HCT116 (cell line): ENCODE measurements around the gene MANSC4.

Experiments used
- EGR1 ChIP-seq: IDR thresholded peaks from 2 replicates; pipeline ENCODE4 v1.6.1; 2012; ENCODE audit warnings: low read depth
- ELF1 ChIP-seq: IDR thresholded peaks from 2 replicates; pipeline ENCODE4 v1.6.1; 2012; ENCODE audit warnings: low read depth, borderline replicate concordance
- EZH2 ChIP-seq: fragments of 200-600 bp; sonication (generic); IDR thresholded peaks from 2 replicates; pipeline ENCODE4 v1.6.1; 2017; ENCODE audit warnings: antibody characterized with exemption, mixed run types
- POLR2A ChIP-seq: IDR thresholded peaks from 2 replicates; pipeline ENCODE4 v1.7.0; 2011; ENCODE audit warnings: borderline replicate concordance; ENCODE audit not compliant: insufficient read depth, insufficient read length; ENCODE audit errors: extremely low read depth
- POLR2AphosphoS5 ChIP-seq: IDR thresholded peaks from 2 replicates; pipeline ENCODE4 v1.6.1; 2011; ENCODE audit warnings: mild to moderate bottlenecking, low read depth, low read length, moderate library complexity
- SIN3A ChIP-seq: IDR thresholded peaks from 2 replicates; pipeline ENCODE4 v1.6.1; 2012; ENCODE audit warnings: low read depth
- SP1 ChIP-seq: IDR thresholded peaks from 2 replicates; pipeline ENCODE4 v1.6.1; 2012; ENCODE audit warnings: low read depth
- YY1 ChIP-seq: IDR thresholded peaks from 2 replicates; pipeline ENCODE4 v1.6.1; 2011; ENCODE audit warnings: low read length, low read depth, moderate library complexity, mild to moderate bottlenecking; ENCODE audit not compliant: insufficient replicate concordance; ENCODE audit errors: extremely low read depth
- ZNF274 ChIP-seq: fragments of 200-500 bp; sonication (Bioruptor generic); IDR thresholded peaks from 2 replicates; pipeline ENCODE4 v1.6.1; 2014; ENCODE audit warnings: mild to moderate bottlenecking, low read depth, low read length, inconsistent platforms
- TF ChIP-seq, protein P1 (sequence below), 3 experiments: fragments of 200-600 bp in 1 of 3; sonication (generic) in 1 of 3; IDR thresholded peaks in 2 of 3; conservative IDR thresholded peaks in 1 of 3; 2 replicates each; pipeline ENCODE4 v1.5.1; 2012 to 2017; ENCODE audit warnings: low read depth in 2 of 3, low read length in 2 of 3, antibody characterized with exemption in 1 of 3, borderline replicate concordance in 1 of 3, control low read depth in 1 of 3, mild to moderate bottlenecking in 1 of 3, mixed read lengths in 1 of 3, mixed run types in 1 of 3, moderate library complexity in 1 of 3; ENCODE audit not compliant: insufficient read depth in 1 of 3
- TF ChIP-seq, protein P2 (sequence below): IDR thresholded peaks from 2 replicates; pipeline ENCODE4 v1.6.1; 2012
- TF ChIP-seq, protein P3 (sequence below): IDR thresholded peaks from 2 replicates; pipeline ENCODE4 v1.6.1; 2012; ENCODE audit warnings: low read depth
- TF ChIP-seq, protein P4 (sequence below): IDR thresholded peaks from 2 replicates; pipeline ENCODE4 v1.6.1; 2012

DNA sequence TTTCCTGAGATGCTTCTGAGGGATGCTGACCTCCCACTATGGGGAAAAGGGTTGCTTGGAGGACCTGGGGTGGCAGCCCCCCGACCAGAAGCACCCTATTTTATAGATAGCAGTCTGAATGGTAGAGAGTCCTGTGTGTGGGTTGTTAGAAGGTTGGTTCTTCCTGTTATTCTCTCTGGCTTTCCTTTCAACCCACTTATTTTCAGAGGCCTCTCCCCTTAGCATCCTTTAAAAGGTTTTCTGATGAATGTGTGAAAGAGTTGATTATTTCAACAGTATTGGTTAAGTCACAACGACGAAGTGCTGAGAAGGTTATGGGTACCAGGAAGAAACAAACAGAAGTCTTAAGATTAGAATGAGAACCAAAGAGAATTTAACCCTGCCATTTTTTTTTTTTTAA is 20.8 kb upstream of the MANSC4 start:
- TF ChIP-seq, protein P1, sequence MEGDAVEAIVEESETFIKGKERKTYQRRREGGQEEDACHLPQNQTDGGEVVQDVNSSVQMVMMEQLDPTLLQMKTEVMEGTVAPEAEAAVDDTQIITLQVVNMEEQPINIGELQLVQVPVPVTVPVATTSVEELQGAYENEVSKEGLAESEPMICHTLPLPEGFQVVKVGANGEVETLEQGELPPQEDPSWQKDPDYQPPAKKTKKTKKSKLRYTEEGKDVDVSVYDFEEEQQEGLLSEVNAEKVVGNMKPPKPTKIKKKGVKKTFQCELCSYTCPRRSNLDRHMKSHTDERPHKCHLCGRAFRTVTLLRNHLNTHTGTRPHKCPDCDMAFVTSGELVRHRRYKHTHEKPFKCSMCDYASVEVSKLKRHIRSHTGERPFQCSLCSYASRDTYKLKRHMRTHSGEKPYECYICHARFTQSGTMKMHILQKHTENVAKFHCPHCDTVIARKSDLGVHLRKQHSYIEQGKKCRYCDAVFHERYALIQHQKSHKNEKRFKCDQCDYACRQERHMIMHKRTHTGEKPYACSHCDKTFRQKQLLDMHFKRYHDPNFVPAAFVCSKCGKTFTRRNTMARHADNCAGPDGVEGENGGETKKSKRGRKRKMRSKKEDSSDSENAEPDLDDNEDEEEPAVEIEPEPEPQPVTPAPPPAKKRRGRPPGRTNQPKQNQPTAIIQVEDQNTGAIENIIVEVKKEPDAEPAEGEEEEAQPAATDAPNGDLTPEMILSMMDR (IDR thresholded peaks at IDR 0.05 in 2 of 3, conservative IDR thresholded peaks at IDR 0.05 in 1 of 3; ENCODE audit: borderline replicate concordance in 1 of 3, insufficient read depth in 1 of 3, low read depth in 2 of 3, low read length in 2 of 3) = no peak
- no peak for TF ChIP-seq POLR2A
- TF ChIP-seq, protein P2, sequence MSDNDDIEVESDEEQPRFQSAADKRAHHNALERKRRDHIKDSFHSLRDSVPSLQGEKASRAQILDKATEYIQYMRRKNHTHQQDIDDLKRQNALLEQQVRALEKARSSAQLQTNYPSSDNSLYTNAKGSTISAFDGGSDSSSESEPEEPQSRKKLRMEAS = no peak
- no peak for TF ChIP-seq EZH2
- TF ChIP-seq POLR2AphosphoS5 = no peak
- TF ChIP-seq SP1 = no peak
- TF ChIP-seq SIN3A = no peak
- no peak for TF ChIP-seq YY1
- TF ChIP-seq, protein P3, sequence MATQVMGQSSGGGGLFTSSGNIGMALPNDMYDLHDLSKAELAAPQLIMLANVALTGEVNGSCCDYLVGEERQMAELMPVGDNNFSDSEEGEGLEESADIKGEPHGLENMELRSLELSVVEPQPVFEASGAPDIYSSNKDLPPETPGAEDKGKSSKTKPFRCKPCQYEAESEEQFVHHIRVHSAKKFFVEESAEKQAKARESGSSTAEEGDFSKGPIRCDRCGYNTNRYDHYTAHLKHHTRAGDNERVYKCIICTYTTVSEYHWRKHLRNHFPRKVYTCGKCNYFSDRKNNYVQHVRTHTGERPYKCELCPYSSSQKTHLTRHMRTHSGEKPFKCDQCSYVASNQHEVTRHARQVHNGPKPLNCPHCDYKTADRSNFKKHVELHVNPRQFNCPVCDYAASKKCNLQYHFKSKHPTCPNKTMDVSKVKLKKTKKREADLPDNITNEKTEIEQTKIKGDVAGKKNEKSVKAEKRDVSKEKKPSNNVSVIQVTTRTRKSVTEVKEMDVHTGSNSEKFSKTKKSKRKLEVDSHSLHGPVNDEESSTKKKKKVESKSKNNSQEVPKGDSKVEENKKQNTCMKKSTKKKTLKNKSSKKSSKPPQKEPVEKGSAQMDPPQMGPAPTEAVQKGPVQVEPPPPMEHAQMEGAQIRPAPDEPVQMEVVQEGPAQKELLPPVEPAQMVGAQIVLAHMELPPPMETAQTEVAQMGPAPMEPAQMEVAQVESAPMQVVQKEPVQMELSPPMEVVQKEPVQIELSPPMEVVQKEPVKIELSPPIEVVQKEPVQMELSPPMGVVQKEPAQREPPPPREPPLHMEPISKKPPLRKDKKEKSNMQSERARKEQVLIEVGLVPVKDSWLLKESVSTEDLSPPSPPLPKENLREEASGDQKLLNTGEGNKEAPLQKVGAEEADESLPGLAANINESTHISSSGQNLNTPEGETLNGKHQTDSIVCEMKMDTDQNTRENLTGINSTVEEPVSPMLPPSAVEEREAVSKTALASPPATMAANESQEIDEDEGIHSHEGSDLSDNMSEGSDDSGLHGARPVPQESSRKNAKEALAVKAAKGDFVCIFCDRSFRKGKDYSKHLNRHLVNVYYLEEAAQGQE = no peak
- no peak for TF ChIP-seq EGR1
- TF ChIP-seq ZNF274 = no peak
- TF ChIP-seq, protein P4, sequence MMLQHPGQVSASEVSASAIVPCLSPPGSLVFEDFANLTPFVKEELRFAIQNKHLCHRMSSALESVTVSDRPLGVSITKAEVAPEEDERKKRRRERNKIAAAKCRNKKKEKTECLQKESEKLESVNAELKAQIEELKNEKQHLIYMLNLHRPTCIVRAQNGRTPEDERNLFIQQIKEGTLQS = no peak
- no peak for TF ChIP-seq ELF1
